ENCODE data around the gene FARP1. TPM values are rescaled to one million over a fixed set of nuclear protein-coding genes. Genes with fewer than 3 reads are reported as not detected.

The FARP1 gene
- total RNA-seq, 4 donors from 2014 or later = 28.3 to 69.2 (median 36.4) TPM

GRCh38 chr13:98419786-98420553 is 277.1 kb downstream of the FARP1 start:
- no peaks in the 10 kb centered on the region for H3K27me3 ChIP-seq
- H3K36me3 ChIP-seq = peaks cover 0 to 51% of the 10 kb centered on the region in 2 donors
- TF ChIP-seq CTCF (IDR thresholded peaks at IDR 0.05) = no peak
- no peak for TF ChIP-seq EP300 (IDR thresholded peaks at IDR 0.05)
- TF ChIP-seq POLR2A (IDR thresholded peaks at IDR 0.05) = no peak
- no peak for TF ChIP-seq POLR2AphosphoS5 (IDR thresholded peaks at IDR 0.05)
- no peaks in the 10 kb centered on the region for H3K9me3 ChIP-seq
- H3K27ac ChIP-seq = no peak overlapping the region
- no peaks in the 10 kb centered on the region for H3K4me1 ChIP-seq
- no peak for ATAC-seq
- 89 to 100% methylated on average over 1 to 3 of the region's 14 CpGs for whole genome bisulfite sequencing, 2 donors (ENCODE audit: low coverage in 1 of 2)
- H3K4me3 ChIP-seq = no peak overlapping the region

- no peaks in the 10 kb centered on the region for H3K4me1 ChIP-seq
- ATAC-seq = no peak
- 83 to 90% methylated on average over 3 of the region's 6 CpGs for WGBS, 2 donors (ENCODE audit: low coverage in 1 of 2)
- no peak overlapping the region for H3K27ac ChIP-seq
- H3K36me3 ChIP-seq = peaks cover 0 to 50% of the 10 kb centered on the region in 2 donors
- H3K27me3 ChIP-seq = no peaks in the 10 kb centered on the region
- TF ChIP-seq EP300 (IDR thresholded peaks at IDR 0.05) (no peak), POLR2AphosphoS5 (IDR thresholded peaks at IDR 0.05) (no peak)
- no peak overlapping the region for H3K4me3 ChIP-seq
- H3K9me3 ChIP-seq = no peaks in the 10 kb centered on the region
Measured at GRCh38 chr13:98420554-98421175, 277.8 kb downstream of the FARP1 start.

GRCh38 chr13:98422046-98422445 is 279.2 kb downstream of the FARP1 start:
- no peaks in the 10 kb centered on the region for H3K4me1 ChIP-seq
- H3K36me3 ChIP-seq = peaks cover 0 to 50% of the 10 kb centered on the region in 2 donors
- H3K9me3 ChIP-seq = no peaks in the 10 kb centered on the region
- H3K27ac ChIP-seq = no peak overlapping the region
- no peak overlapping the region for H3K4me3 ChIP-seq
- TF ChIP-seq POLR2A (IDR thresholded peaks at IDR 0.05) = no peak
- TF ChIP-seq POLR2AphosphoS5 (IDR thresholded peaks at IDR 0.05) = no peak
- TF ChIP-seq EP300 (IDR thresholded peaks at IDR 0.05) = no peak
- TF ChIP-seq CTCF (IDR thresholded peaks at IDR 0.05) = no peak
- 79 to 88% methylated on average over 6 to 9 of the region's 9 CpGs for WGBS, 2 donors (ENCODE audit: low coverage in 1 of 2)
- H3K27me3 ChIP-seq = no peaks in the 10 kb centered on the region
- ATAC-seq = no peak

- WGBS, 2 donors (ENCODE audit: low coverage in 1 of 2) = 85% methylated on average over 7 of the region's 7 CpGs; no CpG with 5 or more reads in 1 of the 2 donors
- TF ChIP-seq POLR2AphosphoS5 (IDR thresholded peaks at IDR 0.05) = no peak
- no peak for TF ChIP-seq EP300 (IDR thresholded peaks at IDR 0.05)
Measured at GRCh38 chr13:98423417-98423816, 280.5 kb downstream of the FARP1 start.

GRCh38 chr13:98427331-98427995 is 284.6 kb downstream of the FARP1 start:
- peaks cover 0 to 48% of the 10 kb centered on the region in 2 donors for H3K36me3 ChIP-seq
- no peaks in the 10 kb centered on the region for H3K4me1 ChIP-seq
- no peak for ATAC-seq
- 71 to 95% methylated on average over 7 of the region's 13 CpGs for WGBS, 2 donors (ENCODE audit: low coverage in 1 of 2)
- TF ChIP-seq EP300 (IDR thresholded peaks at IDR 0.05) (no peak), POLR2AphosphoS5 (IDR thresholded peaks at IDR 0.05) (no peak), POLR2A (IDR thresholded peaks at IDR 0.05) (no peak), CTCF (IDR thresholded peaks at IDR 0.05) (no peak)
- no peak overlapping the region for H3K27ac ChIP-seq
- no peak overlapping the region for H3K4me3 ChIP-seq
- H3K9me3 ChIP-seq = no peaks in the 10 kb centered on the region
- no peaks in the 10 kb centered on the region for H3K27me3 ChIP-seq

More at GRCh38 chr13:98423417-98423816, 280.5 kb downstream of the FARP1 start:
- Histone ChIP-seq H3K4me1 (no peaks in the 10 kb centered on the region), H3K9me3 (no peaks in the 10 kb centered on the region), H3K27me3 (no peaks in the 10 kb centered on the region), H3K4me3 (no peak overlapping the region), H3K36me3 (peaks cover 0 to 56% of the 10 kb centered on the region in 2 donors), H3K27ac (no peak overlapping the region)
- no peak for ATAC-seq

All from gastroesophageal sphincter (tissue), 4 donors.